Measurements from ENCODE around the gene CCNK. TPM values are rescaled to one million over a fixed set of nuclear protein-coding genes. Genes with fewer than 3 reads are reported as not detected.

The CCNK gene
- total RNA-seq, 1 experiment from 2014 or later, result 19.0 TPM

DNA sequence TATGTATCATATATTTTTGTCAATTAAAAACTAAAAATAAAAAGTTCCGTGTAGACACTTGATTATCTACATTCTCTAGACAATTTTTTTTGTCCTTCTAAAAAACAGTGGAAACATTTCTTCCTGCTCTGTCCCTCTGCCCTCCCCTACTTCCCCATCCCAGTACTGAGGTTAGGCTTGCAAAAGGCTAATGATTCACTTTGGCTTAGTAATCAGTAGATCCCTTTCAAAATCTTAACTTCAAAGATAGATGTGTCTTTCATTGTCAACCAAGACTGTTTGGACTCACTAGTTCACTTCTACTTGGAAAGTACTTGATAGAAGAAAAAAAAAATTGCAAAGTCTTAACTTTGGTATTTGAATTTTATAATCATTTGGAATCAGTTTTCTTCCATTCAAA lies 4.3 kb upstream of the CCNK start:
- Histone ChIP-seq H3K4me1 (replicated peaks; ENCODE audit: insufficient read depth) (peaks cover 12% of the 10 kb centered on the region), H2AFZ (no peak overlapping the region), H3K36me3 (ENCODE audit: low read depth) (no peaks in the 10 kb centered on the region), H4K20me1 (ENCODE audit: insufficient read depth) (peaks cover 6% of the 10 kb centered on the region; the same call in 1 of the 2 replicates), H3K79me2 (ENCODE audit: low read depth) (peaks cover 73% of the 10 kb centered on the region), H3F3A (ENCODE audit: insufficient read depth, low read depth) (no peaks in the 10 kb centered on the region), H3K27me3 (ENCODE audit: insufficient read depth, low read depth) (no peaks in the 10 kb centered on the region), H3K4me3 (no peak overlapping the region), H3K9me3 (ENCODE audit: insufficient read depth, low read depth) (no peaks in the 10 kb centered on the region), H3K27ac (no peak overlapping the region), H3K4me2 (no peak overlapping the region), H3K9me2 (ENCODE audit: insufficient read depth) (no peaks in the 10 kb centered on the region)
- ChIA-PET CTCF (no interaction called here), POLR2A (ENCODE audit: unreplicated experiment) (no interaction called here)
- no peak for TF ChIP-seq EZH2 (IDR thresholded peaks at IDR 0.05; ENCODE audit: low read depth)
- no peak for TF ChIP-seq CTCF (conservative IDR thresholded peaks at IDR 0.05)
- DNase-seq, result no peak
- intact Hi-C loops (cut with micrococcal nuclease; ENCODE audit: unreplicated experiment), result no loop called here
- BruUV-seq (replicated peaks), result no TSS peak

DNA sequence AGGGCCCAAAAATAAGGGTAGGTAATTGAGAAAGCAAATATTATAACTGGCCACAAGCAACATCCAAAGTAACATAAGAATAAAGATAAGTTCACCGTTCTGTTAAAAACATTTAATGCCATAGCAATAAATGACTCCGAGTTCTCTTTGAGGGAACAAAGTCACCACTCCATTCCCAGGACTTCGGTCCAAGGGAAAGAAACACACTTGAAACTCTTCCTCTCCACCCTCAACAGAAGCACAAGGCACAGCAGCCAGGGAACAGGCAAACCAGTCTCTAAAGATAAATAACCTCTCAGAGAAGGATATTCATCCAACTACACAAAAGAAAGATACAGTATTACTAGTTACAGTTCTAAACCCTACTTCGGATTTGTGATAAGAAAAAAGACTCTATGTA lies 3.1 kb upstream of the CCNK start:
- H3K4me3 ChIP-seq, result no peak overlapping the region
- no TSS peak for BruUV-seq (replicated peaks)
- H3K9me3 ChIP-seq (ENCODE audit: insufficient read depth, low read depth), result no peaks in the 10 kb centered on the region
- H3K79me2 ChIP-seq (ENCODE audit: low read depth), result peaks cover 76% of the 10 kb centered on the region
- no peak for DNase-seq
- no peaks in the 10 kb centered on the region for H3K9me2 ChIP-seq (ENCODE audit: insufficient read depth)
- H3K27me3 ChIP-seq (ENCODE audit: insufficient read depth, low read depth), result no peaks in the 10 kb centered on the region
- no peaks in the 10 kb centered on the region for H3K36me3 ChIP-seq (ENCODE audit: low read depth)
- H3K27ac ChIP-seq, result no peak overlapping the region
- H4K20me1 ChIP-seq (ENCODE audit: insufficient read depth), result peaks cover 17% of the 10 kb centered on the region
- H2AFZ ChIP-seq, result no peak overlapping the region
- intact Hi-C loops (cut with micrococcal nuclease; ENCODE audit: unreplicated experiment), result no loop called here
- POLR2A ChIA-PET (ENCODE audit: unreplicated experiment), result no interaction called here
- CTCF ChIA-PET, result no interaction called here
- no peak for TF ChIP-seq EZH2 (IDR thresholded peaks at IDR 0.05; ENCODE audit: low read depth)
- TF ChIP-seq CTCF (conservative IDR thresholded peaks at IDR 0.05), result no peak
- H3F3A ChIP-seq (ENCODE audit: insufficient read depth, low read depth), result no peaks in the 10 kb centered on the region
- H3K4me2 ChIP-seq, result no peak overlapping the region
- peaks cover 22% of the 10 kb centered on the region for H3K4me1 ChIP-seq (replicated peaks; ENCODE audit: insufficient read depth)

- Histone ChIP-seq H4K20me1 (ENCODE audit: insufficient read depth) (peaks cover 28% of the 10 kb centered on the region), H3K4me3 (peak overlapping the region; percentile 76), H3K79me2 (ENCODE audit: low read depth) (peaks cover 83% of the 10 kb centered on the region), H3K9me2 (ENCODE audit: insufficient read depth) (no peaks in the 10 kb centered on the region), H3K4me2 (peak overlapping the region; percentile 93), H3K27ac (no peak overlapping the region), H3K4me1 (replicated peaks; ENCODE audit: insufficient read depth) (peaks cover 22% of the 10 kb centered on the region), H2AFZ (peak overlapping the region; percentile 75; the same call in 1 of the 2 replicates), H3K27me3 (ENCODE audit: insufficient read depth, low read depth) (no peaks in the 10 kb centered on the region), H3K36me3 (ENCODE audit: low read depth) (no peaks in the 10 kb centered on the region), H3F3A (ENCODE audit: insufficient read depth, low read depth) (no peaks in the 10 kb centered on the region), H3K9me3 (ENCODE audit: insufficient read depth, low read depth) (no peaks in the 10 kb centered on the region)
- no peak for DNase-seq
- ChIA-PET CTCF (no interaction called here), POLR2A (ENCODE audit: unreplicated experiment) (no interaction called here)
- intact Hi-C loops (cut with micrococcal nuclease; ENCODE audit: unreplicated experiment), result no loop called here
- TF ChIP-seq CTCF (conservative IDR thresholded peaks at IDR 0.05) (no peak), EZH2 (IDR thresholded peaks at IDR 0.05; ENCODE audit: low read depth) (no peak)
- BruUV-seq (replicated peaks), result no TSS peak
Measured at GRCh38 chr14:99479160-99479905, 1.9 kb upstream of the CCNK start.
